ENCODE measurements around the gene C5orf15. TPM values are rescaled to one million over a fixed set of nuclear protein-coding genes. Genes with fewer than 3 reads are reported as not detected.

The C5orf15 gene
- total and polyA plus RNA-seq, 9 of the 15 experiments (the other 6 are each of a cell fraction or from before 2014, with no cell fraction given): 23.3 to 50.7 (median 35.5) TPM

- in situ Hi-C loops (cut with MboI) (no loop called here), intact Hi-C loops (cut with micrococcal nuclease) (no loop called here)
- Histone ChIP-seq H4K20me1 (replicated peaks; ENCODE audit: control insufficient read depth, insufficient read depth, low read length) (peaks cover 4% of the 10 kb centered on the region; the same call in 1 of the 2 replicates), H3K9ac (ENCODE audit: insufficient read depth in 1 of 2, low read depth in 2 of 2, low read length in 2 of 2) (no peak overlapping the region), H3K4me3 (no peak overlapping the region), H3K27me3 (ENCODE audit: control insufficient read depth in 2 of 2, insufficient read depth in 2 of 2, low read length in 2 of 2) (peaks cover 6 to 11% of the 10 kb centered on the region in 2 experiments; a peak in 3 of 5 replicates), H3K4me1 (replicated peaks in 1 of 2; ENCODE audit: control insufficient read depth in 2 of 2, insufficient read depth in 2 of 2, low read length in 2 of 2) (peaks cover 14 to 34% of the 10 kb centered on the region in 2 experiments), H3K27ac (ENCODE audit: extremely low read depth, low read depth, low read length) (no peak overlapping the region), H3K79me2 (ENCODE audit: control insufficient read depth, insufficient read depth, low read length) (peaks cover 26% of the 10 kb centered on the region), H3K36me3 (ENCODE audit: control insufficient read depth, insufficient read depth, low read length) (peaks cover 1% of the 10 kb centered on the region; the same call in 2 of the 3 replicates), H3K9me3 (replicated peaks; ENCODE audit: control insufficient read depth, insufficient read depth, low read depth, low read length) (no peaks in the 10 kb centered on the region), H3K4me2 (ENCODE audit: insufficient read depth, low read length) (peak overlapping the region; percentile 49), H3K9me1 (ENCODE audit: control insufficient read depth, insufficient read depth, low read length) (peaks cover 3% of the 10 kb centered on the region), H2AFZ (ENCODE audit: low read depth, low read length) (0 out of 2 replicates have a peak overlapping the region, but pooled peaks have one; percentile 40)
- TF ChIP-seq CBFA2T3 (IDR thresholded peaks at IDR 0.05) (0 out of 2 replicates have a peak, but pooled peaks have one; percentile 31), KLF10 (CRISPR knock-in tag; IDR thresholded peaks at IDR 0.05) (no peak), NFIC (IDR thresholded peaks at IDR 0.05) (peak; percentile 55), BRD4 (IDR thresholded peaks at IDR 0.05) (no peak), CREB3 (tag; conservative IDR thresholded peaks at IDR 0.05; ENCODE audit: low read depth) (no peak), TEAD4 (IDR thresholded peaks at IDR 0.05; ENCODE audit: low read length) (0 out of 2 replicates have a peak, but pooled peaks have one; percentile 16), TEAD4 (CRISPR knock-in tag; IDR thresholded peaks at IDR 0.05; ENCODE audit: borderline replicate concordance) (no peak), HMG20A (CRISPR knock-in tag; conservative IDR thresholded peaks at IDR 0.05) (no peak), VEZF1 (CRISPR knock-in tag; IDR thresholded peaks at IDR 0.05) (peak; percentile 71; the same call in 1 of the 2 replicates), ARID1B (IDR thresholded peaks at IDR 0.05) (peak; percentile 48), PRDM10 (IDR thresholded peaks at IDR 0.05; ENCODE audit: partially characterized antibody) (peak; percentile 4), NCOA4 (IDR thresholded peaks at IDR 0.05; ENCODE audit: partially characterized antibody) (no peak)
- DNase-seq (ENCODE audit: extremely low read depth in 1 of 4, low spot score in 3 of 4) (no peak), ATAC-seq (no peak), FAIRE-seq (no peak)
- 5% methylated on average over 2 of the region's 2 CpGs for WGBS (ENCODE audit: insufficient coverage, low coverage, missing lambda C conversion rate)
- BruUV-seq (replicated peaks): no TSS peak
- ChIA-PET POLR2A (interaction anchor here (1.4 to 1.7 kb wide), 4 partner anchors 9 to 19 kb away, joined by 4 to 6 read pairs (median 4); no protein-coding TSS in a partner anchor), CTCF (ENCODE audit: low intra/inter-chr PET ratio) (no interaction called here)
Observed at GRCh38 chr5:134008266-134008749, 39.9 kb upstream of the C5orf15 start.

Measured in K562 (cell line).